Activated T-helper 9 cell treated with anti-CD3 and anti-CD28 coated beads, Interleukin-2, amount 50 U/mL, for 16 hours (primary cell): ENCODE measurements around the gene TRPM5.

Source experiments
- DNase-seq: peaks from one replicate; pipeline ENCODE4 v3.0.0-alpha.2; 2020; ENCODE audit warnings: low read depth

Gene TRPM5

DNA sequence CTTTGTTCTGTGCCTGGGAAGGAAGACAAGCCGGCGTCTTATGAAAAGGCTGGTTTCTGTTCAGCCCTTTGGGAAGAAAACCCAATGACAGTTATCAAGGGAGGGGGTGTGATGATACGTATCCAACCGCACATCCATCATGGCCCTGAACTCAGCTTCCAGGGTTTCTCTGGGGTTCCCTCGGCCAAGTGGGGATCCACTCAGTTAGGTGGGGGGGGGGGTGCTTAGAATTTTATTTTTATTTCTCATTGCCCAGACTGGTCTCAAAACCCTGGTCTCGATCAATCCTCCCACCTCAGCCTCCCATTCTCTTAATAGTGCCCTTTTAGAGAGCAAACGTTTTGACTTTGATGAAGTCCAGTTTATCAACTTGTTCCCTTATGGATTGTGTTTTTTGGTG, 26.2 kb upstream of the TRPM5 start:
- no peak for DNase-seq

DNA sequence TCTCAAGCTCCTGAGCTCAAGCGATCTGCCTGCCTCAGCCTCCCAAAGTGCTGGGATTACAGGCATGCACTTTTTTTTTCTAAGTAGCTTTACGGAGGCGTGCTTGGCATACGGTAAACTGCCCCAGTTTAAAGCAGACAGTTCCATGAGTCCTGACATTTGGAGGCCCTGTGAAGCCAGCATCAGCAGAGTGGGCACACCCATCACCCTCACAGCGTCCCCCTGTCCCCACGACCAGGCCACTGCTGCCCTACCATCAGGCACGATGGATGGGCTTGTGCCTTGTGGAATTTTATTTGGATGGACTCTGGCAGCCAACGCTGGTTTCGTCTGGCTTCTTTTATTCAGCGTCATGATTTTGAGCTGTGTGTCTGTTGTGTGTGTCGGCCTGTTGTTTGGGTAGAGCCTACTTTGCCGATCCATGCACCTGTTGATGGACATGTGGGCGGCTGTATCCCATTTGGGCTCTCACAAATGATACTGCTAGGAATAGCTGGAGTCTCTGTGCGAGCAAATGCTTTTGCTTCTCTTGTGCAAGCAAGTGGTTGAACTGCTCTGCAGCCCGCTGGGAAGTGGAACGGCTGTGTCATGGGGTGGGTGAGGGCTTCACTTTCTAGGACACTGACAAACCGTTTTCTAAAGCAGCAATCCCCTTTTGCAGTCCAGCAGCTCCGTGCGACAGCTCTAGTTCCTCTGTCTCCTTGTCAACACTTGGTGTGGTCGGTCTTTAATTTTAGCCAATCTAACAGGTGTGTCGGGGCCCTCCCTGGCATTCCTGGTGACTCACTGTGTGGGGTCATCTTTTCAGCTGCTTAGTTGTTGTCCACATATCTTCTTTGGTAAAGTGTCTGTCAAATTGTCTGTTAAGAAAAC, 24.3 kb upstream of the TRPM5 start:
- DNase-seq = no peak

DNA sequence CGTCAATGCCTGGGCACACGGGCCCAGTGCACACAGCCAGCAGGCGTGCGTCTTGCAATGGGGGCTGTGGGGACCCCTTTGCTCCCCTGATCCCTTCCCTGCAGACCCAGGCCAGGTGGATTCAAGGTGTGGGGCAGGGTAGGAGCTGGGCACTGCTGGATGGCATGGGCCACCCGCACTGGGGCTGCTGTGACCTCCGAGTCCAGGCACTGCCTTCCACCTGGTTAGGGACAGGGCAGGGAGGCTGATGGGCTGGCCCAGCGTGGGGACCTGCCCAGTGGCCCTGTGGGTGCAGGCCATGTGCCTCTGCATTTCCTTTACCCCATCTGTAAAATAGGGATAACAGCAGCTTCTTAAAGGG, 23.4 kb upstream of the TRPM5 start:
- DNase-seq = no peak

DNA sequence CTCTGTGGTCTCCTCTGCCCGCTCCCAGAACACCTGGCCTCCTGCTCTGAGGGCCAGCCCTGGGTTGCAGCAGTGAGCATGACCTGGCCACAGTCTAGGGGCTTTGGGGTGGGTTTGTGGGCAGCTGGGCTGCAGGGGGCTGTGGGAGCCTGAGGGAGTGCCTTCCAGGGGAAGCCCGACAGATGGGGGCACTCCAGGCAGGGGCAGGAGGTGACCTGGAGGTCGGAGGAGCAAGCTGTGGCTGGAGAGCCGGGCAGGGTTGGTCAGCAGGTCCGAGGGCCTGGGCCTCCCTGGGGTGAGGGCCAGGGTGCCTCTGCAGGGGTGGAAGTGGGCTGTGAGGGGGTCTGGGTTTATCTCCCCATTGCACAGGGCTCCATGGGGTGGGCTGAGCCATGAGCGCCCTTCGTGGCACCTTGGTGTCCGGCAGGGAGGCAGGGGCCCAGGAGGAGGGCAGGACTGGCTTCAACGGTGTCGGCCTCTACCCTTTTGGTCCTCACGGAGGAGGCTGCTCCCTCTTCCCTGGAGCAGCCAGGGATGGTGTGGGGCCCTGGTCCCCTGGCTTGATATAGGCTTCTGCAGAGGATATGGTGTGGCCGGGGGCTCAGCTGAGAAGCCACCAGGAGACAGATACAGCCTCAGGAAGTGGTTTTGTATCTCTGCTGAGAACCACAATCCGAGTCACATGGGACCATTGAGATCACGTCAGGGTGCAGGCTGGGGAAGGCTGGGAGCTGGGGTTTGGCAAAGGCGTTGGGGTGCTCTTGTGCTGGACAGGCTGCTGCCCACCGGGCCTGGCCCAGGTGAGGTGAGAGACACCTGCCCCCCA, 22.8 kb upstream of the TRPM5 start:
- DNase-seq = no peak

DNA sequence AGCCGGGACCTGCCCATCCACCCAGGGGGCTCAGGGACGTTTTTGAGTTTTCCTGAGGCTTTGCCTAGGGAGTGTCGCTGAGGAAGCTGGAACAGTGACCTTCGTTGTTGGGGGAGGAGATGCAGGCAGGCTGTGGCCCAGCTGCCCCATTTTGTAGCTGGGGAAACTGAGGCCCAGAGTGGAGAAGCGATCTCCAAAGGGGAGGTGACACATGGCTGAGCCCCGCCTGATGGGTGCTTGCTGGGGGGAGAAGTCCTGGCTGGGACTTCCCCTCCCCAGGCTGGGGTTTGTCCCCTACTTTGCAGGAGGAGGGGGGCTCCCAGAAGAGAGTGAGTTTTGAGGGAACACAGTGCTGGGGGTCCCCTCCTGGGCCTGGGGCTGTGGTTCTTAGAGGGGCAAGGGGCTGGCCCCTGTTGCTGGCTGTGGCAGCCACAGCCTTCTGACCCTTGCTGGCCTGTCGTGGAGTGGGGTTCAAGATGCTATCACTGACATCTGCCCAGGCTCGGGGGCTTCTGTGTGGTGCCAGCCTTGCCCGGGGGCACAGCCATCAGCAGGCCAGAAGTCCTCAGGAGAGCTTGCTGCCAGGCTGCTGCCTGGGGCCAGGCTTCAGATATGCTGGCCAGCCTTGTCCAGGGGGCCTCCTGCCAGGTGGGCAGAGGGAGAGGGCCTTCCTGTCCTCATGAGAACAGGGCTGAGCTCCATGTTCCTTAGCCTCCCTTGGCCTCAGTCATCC, 21.9 kb upstream of the TRPM5 start:
- no peak for DNase-seq

DNA sequence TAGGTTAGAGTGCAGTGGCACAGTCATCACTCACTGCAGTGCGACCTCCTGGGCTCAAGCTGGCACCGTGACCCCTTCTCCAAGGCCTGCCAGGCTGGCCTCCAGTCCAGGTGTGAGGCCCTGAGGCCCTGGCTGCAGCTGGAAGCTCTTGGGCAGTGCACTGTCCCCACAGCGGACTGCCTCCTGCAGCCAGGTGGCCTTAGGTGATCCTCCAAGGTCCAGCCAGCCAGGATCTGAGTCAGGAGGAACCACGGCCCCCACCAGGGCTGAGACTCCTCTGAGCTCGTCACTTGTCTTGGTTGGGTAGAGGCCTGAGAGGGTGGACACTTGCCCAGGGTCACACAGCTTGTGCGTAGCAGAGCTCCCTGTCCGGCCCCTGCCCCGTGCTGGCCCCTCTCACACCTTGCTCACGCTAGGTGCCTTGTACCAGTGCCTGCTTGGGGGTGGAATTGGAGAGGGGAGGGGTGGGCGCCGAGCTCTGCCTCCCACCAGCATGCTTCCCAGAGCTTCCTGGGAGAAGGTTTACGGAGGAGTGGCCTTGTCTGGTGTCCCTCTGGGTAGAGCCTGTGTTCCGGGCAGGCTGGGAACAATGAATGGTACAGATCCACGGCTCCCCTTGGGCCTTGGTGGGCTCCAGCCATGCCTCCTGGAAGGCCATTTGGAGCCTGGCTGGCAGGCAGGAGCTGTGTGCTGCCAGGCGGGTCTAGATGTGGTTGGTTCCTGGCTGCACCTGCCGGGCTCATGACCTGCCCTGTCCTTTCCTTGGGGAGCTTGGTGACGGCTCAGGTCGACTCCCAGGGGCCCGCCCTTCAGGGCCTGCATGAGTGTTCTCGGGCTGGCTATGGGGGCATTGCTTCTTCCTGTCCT, 21.1 kb upstream of the TRPM5 start:
- DNase-seq = no peak

DNA sequence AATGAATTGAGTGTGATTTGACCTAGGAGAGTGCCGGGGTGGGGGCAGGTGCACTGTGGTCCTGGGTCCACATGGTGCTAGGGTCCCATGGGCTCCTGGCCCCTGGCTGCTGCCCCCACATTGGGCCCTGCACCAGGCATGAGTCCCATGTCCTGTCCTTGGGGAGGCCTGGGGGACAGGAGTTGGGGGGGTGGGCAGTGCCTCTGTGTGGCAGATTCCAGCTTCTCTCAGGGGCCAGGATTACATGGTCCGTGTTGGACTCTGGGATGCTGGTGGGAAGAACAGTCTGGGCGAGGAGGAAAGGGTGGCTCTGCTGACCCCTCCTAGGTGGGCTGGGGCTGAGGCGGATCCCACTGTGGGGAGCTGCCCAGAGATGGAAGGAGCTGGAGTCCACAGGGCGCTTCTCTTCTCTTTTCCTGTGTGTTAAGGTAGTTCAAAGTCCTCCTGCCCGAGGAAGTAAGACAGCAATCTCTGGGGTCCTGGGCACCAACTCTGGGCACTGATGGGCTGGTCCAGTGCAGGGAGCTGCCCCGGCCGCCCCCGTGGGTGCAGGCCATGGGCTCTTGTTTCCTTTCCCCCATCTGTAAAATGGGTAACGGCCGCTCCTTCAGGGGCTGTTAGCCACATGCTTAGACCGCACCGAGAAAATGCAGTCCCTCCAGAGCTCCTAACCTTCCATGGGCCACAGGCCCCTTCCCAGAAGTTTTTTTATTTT, 20.3 kb upstream of the TRPM5 start:
- no peak for DNase-seq

DNA sequence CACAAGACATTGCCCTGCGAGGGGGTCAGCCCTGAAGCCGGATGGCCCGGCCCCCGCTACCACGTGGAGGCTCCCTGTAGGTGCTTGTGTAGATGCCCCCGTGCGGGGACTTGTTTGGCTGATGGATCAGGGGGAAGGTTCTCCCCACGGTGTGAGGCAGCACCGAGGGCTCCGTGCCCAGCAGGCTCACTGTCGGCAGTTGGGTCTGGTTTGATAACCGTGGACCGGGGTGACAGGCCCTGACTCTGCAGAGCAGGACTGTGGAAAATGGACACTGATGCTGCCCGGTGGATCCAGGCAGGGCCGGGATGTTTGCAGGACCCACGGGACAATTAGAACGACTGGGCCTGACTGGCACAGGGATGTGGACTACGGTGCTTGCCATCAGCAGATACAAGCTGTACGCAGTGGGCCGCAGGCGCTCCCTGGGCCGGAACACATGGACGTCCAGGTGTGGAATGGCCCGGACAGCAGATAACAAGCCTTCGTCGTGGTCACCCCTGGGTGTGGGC, 19.5 kb upstream of the TRPM5 start:
- DNase-seq = no peak

DNA sequence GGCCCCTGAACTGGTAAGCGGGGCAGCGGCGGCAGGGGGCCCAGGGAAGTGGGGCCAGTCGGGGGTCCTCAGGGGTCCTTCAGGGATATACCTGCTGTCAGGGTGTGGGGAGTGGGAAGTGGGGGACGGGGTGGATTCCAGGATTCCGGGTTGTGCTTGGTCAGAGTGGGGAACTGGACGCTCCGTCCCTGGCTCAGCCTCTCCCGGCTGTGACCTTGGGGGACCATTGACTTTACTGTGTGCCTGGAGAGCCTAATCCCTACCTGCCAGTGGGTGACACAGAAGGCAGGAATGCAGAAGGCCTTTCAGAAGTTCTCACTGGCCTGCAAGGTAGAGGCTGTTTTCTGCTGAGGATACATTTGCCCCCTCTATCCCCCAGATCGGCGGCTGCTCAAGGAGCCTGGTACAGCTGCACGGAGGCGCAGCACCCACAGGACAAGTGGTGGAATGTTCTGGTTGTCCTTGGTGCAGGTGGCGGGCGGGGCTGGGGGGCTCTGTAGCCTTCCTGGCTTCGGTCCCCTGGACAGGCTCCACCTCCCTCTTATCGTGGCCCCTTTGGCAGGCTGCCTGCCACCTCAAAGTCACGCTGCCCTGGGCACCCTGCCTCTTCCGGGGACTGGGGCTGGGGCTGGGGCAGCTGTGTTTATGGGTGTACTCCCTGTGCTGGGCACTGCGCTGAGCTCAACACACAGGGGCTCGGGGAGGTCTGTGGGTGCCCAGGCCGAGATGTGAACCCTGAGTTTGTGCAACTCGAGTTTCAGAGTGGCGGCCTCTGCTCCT, 18.9 kb upstream of the TRPM5 start:
- no peak for DNase-seq

DNA sequence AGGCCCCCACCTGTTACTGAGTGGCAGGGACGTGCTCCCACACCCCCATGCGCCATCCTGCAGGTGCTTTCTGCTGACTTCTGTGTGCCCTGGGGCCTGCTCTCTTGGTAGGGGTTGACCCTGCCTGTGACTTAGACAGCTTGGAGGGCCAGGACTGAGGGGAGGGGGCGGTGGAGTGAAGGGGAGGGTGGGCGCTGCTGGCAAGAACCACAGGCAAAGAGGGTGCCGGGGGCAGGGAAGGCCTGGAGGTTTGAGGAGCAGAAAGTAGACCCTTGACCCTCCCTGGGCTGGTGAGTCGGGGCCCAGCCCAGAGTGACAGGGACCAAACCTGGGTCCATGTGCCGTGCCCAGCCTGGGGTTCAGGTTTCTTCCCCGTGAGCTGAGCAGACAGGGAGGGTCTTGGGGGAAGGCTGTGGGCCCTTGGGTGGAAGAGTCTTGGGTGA, 18.2 kb upstream of the TRPM5 start:
- no peak for DNase-seq

DNA sequence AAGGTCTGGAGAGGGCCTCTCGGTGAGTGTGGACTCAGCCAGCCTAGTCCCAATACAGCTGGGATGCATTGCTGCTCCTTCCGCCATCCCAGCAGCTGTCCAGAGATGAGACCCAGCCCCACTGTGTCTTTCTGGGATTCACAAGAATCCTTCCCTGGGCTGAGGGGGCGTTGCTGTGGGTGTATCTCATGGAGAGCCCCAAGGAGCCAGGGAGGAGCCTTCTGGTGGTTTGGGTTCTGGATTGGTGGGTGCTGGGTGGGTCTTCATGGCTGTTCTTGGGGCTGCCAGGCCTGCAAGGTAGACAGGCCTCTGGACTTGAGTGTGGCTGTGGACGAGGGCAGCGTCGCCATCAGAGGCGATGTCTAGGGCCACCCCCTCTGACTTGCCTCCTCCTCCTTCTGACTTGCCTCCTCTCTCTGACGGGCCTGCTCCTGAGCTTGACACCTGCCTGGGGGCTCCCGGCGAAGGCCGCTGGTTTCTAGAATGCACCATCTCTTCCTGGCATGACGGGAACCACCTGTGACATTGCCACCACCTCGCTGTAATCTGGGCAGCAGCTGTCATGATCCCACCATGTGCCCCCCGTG, 17.7 kb upstream of the TRPM5 start:
- DNase-seq = no peak

DNA sequence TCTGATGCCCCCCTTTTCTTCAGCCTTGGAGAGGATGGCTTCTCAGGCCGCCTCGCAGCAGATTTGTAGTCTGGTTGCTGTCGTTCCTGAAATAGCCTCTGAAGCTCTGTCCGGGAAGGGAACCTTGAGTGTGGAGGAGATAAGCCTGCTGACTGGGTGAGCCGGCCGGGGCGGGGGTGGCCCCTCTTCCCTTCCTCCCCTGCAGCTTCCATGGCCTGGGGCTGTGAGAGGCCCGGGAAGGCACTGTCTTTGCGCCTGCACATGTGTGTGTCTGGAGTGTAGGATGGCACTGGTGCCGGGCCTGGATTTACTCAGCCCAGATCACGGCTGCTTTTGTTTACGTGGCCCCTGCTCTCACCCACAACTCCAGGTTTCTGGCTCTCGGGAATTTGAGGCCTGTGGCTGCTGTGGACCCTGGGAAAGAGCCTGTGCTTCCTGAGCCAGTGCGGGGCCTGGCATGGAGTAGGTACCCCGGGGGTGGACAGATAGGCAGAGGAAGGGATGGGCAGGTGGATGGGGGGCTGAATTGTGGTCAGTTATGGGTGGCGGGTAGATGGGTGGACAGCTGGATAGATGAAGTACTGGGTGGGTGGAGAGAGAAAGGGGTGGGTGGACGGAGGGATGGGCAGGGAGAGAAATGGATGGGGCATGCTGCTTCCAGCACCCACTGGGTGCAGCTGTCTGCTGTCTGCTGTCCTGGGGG, 17.1 kb upstream of the TRPM5 start:
- DNase-seq = no peak

DNA sequence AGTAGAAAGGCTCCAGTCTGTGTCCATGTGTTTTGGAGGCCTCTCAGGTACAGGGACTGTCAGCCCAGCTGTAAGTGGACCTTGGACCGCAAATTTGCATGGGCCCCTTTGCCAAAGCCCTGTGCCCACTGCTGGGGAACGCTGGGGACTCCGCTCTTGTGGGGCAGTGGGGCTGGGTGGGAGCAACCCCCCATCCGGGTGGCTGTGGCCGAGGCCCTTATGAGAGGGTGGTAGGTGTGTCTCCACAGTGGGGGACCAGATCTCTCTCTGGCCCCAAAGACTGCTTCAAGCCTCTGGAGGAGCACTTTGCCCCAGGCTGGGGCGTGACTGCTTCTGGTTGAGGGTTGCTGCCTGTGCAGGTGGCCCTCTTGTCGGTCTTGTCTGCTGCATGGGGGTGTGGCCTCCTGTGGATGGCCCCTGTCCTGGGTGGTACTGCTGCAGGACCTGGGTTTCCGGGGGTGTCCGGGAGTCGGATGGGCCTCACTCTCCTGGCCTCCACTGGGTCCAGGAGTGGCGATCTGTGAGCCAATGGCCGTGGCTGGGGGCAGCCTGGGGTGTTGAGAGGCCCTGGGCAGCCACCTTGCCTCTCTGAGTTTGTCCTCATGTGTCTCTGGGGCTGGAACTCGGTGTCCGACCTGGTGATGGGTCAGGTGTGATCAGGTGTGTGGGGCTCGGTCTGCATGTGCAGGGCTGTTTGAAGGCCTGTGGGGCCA, 16.4 kb upstream of the TRPM5 start:
- DNase-seq = no peak

DNA sequence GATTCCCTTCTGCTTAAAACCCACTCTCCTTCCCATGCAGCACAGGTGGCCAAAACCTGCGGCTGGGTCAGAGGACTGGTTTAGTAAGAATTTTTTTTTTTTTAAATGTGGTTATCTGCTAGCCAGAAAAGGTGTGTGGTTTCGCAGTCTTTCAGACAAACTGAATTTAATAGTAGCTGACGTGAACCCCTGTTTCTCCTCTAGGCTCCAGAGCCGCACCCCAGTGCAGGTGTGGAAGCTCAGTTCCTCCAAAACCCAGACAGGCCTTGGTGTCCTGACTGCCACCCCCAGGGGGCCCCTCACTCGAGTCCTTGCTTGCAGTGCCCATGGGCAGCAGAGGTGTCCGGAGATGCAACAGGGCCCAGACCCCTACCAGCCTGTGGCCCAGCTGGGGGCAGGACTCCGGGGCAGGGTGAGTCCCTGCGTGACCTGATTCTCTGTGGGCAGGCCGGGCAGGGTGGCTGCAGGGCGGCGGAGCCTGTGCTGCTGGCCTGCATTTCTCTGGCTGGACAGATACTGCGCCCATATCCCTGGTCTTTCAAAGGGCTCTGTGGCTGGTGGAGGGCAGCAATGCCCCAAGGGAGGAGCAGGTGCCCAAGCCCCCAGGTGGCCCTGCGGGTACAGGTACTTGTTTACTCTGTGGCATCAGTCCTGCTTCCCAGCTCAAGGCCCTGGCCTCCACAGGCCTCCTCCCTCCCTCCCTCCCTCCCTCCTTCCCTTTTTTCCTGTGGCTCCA, 15.7 kb upstream of the TRPM5 start:
- no peak for DNase-seq

DNA sequence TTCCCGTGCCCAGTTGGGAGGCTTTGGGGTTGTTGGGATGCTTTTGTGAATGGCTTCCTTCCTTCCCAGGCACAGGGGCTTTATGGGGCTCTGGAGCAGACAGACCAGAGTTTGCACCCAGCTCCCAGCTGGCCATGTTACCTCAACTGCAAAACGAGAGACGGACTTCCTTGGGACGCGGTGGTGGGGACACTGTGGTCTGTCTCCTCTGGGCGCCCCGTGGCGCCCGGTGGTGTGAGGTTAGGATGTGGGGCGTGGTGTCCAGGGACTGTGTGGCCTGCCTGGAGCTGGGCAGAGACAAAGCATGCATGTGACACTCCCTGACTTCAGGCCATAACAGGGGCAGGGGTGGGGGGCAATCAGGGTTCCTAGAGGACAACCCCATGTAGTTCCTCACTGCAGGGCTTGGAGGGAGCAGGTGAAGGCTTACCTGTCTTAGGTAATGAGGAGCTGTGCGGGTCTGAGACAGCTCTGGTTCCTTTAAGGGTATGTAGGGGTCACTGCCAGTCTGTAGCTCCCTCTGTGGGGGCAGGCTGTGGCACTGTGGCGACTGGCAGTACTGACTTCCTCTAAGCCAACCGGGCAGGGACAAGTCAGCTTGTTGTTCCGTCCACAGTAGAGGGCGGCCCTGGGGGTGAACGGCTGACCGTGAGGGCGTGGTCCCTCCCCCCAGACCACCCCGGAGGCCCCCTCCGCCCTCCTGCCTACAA, 14.9 kb upstream of the TRPM5 start:
- no peak for DNase-seq

DNA sequence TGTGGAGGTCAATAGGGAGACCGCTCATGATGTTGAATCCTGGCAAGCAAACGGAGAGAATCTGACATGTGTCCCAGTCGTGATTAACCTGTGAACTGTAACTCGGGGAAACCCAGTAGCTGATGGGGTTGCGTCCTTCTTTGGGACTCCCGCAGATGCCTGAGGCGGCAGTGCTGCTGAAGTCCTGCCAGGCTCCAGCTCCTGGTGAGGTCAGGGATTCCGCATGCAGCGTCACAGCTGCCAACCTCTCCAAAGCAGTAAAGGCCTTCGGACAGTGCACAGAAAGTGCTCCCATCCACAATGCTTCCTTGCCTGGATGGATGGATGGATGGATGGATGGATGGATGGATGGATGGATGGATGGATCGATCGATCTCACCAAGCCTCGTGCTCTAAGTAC, 14.0 kb upstream of the TRPM5 start:
- no peak for DNase-seq

DNA sequence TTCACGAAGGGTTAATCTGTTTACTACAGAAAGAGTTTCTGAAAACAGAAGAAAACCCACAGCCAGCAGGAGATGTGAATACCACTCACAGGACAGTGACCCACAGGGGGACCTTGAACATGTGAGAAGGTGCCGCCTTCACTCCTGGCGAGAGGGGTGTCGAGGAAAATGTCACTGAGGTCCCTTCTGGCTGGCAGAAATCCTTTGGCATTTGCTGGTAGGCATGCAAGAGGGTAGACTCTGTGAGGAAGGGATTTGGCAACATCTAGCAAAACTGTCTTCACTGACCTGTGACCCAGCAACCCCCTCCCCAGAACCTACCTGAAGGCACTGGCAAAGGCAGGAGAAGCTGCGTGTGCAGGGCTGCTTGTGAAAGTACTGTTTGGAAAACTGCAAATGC, 9.1 kb upstream of the TRPM5 start:
- DNase-seq = no peak
